HCT116 (cell line): Measurements from ENCODE around the gene S100A3. TPM values are rescaled to one million over a fixed set of nuclear protein-coding genes. Genes with fewer than 3 reads are reported as not detected.

Experiments used
- ATAC-seq: fragments of 200-7000 bp; cut with Tn5 transposase; 2 replicates; pipeline ENCODE4 v1.9.1; 2020; ENCODE audit warnings: mild to moderate bottlenecking, moderate library complexity
- BruUV-seq: library from RNA; stranded (reverse); fragments of 400-500 nt; replicated peaks from 2 replicates; lab custom pipeline; 2021; lab: Mats Ljungman, UMichigan
- CTCF ChIA-PET: fragments of 300-600 bp; sonication (Branson Sonifier 250); formaldehyde crosslinking; loops from one replicate; lab custom pipeline; 2021; ENCODE audit warnings: antibody characterized with exemption; lab: Charles Lee
- POLR2A ChIA-PET: fragments of 300-600, 350-600 bp; sonication (Branson Sonifier 250); formaldehyde crosslinking; loops from one replicate; lab custom pipeline; 2021; ENCODE audit warnings: antibody characterized with exemption; lab: Charles Lee
- RAD21 ChIA-PET, 2 experiments: fragments of 300-600 bp; sonication (Branson Sonifier 250); formaldehyde crosslinking; loops; one replicate each; lab custom pipeline; 2023; ENCODE audit warnings: low total read pairs in 2 of 2; ENCODE audit not compliant: uncharacterized antibody in 2 of 2, unreplicated experiment in 2 of 2, low non-redundant PET in 1 of 2; lab: Charles Lee
- DNase-seq: peaks from one replicate; pipeline ENCODE4 v3.0.0-alpha.2; 2010; ENCODE audit warnings: low read depth, low spot score
- H2AFZ ChIP-seq: fragments of 200-600 bp; shearing (Covaris generic), sonication (generic); 2 replicates; pipeline ENCODE4 v1.6.1; 2017; ENCODE audit warnings: low read depth, mixed run types, mixed read lengths, antibody characterized with exemption, low read length; ENCODE audit not compliant: poor library complexity, severe bottlenecking
- H3K27ac ChIP-seq: 2 replicates; pipeline ENCODE4 v1.5.1; 2012; ENCODE audit warnings: low read depth, low read length
- H3K27me3 ChIP-seq: fragments of 200-600 bp; sonication (generic); 2 replicates; pipeline ENCODE4 v1.6.1; 2016; ENCODE audit warnings: mixed run types, low read length, mixed read lengths; ENCODE audit not compliant: insufficient read depth
- H3K36me3 ChIP-seq, 2 experiments: fragments of 200-500 bp in 1 of 2; fragments of 200-600 bp in 1 of 2; sonication (Bioruptor generic) in 1 of 2; sonication (generic) in 1 of 2; 2 replicates each; pipeline versions ENCODE4 v1.5.1 to v1.6.1; 2014 to 2016; ENCODE audit warnings: low read length in 2 of 2, inconsistent platforms in 1 of 2, mixed read lengths in 1 of 2, mixed run types in 1 of 2; ENCODE audit not compliant: insufficient read depth in 2 of 2, control insufficient read depth in 1 of 2
- H3K4me1 ChIP-seq, 2 experiments: fragments of 200-600 bp in 1 of 2; sonication (generic) in 1 of 2; 2 replicates each; pipeline versions ENCODE4 v1.5.1 to v1.6.1; 2012 to 2017; ENCODE audit warnings: low read length in 2 of 2, inconsistent platforms in 1 of 2, mild to moderate bottlenecking in 1 of 2, mixed read lengths in 1 of 2, mixed run types in 1 of 2, moderate library complexity in 1 of 2; ENCODE audit not compliant: insufficient read depth in 2 of 2, control insufficient read depth in 1 of 2
- H3K4me2 ChIP-seq: fragments of 200-600 bp; sonication (generic); 2 replicates; pipeline ENCODE4 v1.6.1; 2017; ENCODE audit warnings: mixed run types, low read length, mixed read lengths
- H3K4me3 ChIP-seq, 2 experiments: fragments of 200-600 bp in 1 of 2; sonication (generic) in 1 of 2; replicated peaks in 1 of 2; 2 replicates each; pipeline ENCODE4 v1.5.1; 2011 to 2016; ENCODE audit warnings: low read length in 2 of 2, control low read depth in 1 of 2, low read depth in 1 of 2, mild to moderate bottlenecking in 1 of 2, mixed read lengths in 1 of 2, mixed run types in 1 of 2
- H3K79me2 ChIP-seq: fragments of 200-600 bp; sonication (generic); 2 replicates; pipeline ENCODE4 v1.6.1; 2017; ENCODE audit warnings: mild to moderate bottlenecking, mixed run types, low read length, moderate library complexity, mixed read lengths; ENCODE audit not compliant: insufficient read depth
- H3K9ac ChIP-seq: fragments of 200-600 bp; sonication (generic); 2 replicates; pipeline ENCODE4 v1.6.1; 2016; ENCODE audit warnings: low read length, mixed read lengths
- H3K9me2 ChIP-seq: fragments of 200-600 bp; sonication (generic), shearing (Covaris generic); 2 replicates; pipeline ENCODE4 v1.6.1; 2017; ENCODE audit warnings: mixed run types, mild to moderate bottlenecking, moderate library complexity; ENCODE audit not compliant: insufficient read depth
- H3K9me3 ChIP-seq, 2 experiments: fragments of 200-500 bp in 1 of 2; fragments of 200-600 bp in 1 of 2; sonication (Bioruptor generic) in 1 of 2; sonication (generic) in 1 of 2; 2 replicates each; pipeline ENCODE4 v1.6.1; 2014 to 2017; ENCODE audit warnings: low read length in 2 of 2, mixed read lengths in 2 of 2, inconsistent platforms in 1 of 2, low read depth in 1 of 2, mild to moderate bottlenecking in 1 of 2, mixed run types in 1 of 2, moderate library complexity in 1 of 2; ENCODE audit not compliant: control insufficient read depth in 1 of 2, insufficient read depth in 1 of 2
- H4K20me1 ChIP-seq: fragments of 200-600 bp; sonication (generic), shearing (Covaris generic); 2 replicates; pipeline ENCODE4 v1.6.1; 2017; ENCODE audit warnings: mixed run types, mild to moderate bottlenecking, moderate library complexity; ENCODE audit not compliant: insufficient read depth
- CBX3 ChIP-seq: IDR thresholded peaks from 2 replicates; pipeline ENCODE4 v1.6.1; 2012; ENCODE audit warnings: low read depth
- EZH2 ChIP-seq: fragments of 200-600 bp; sonication (generic); IDR thresholded peaks from 2 replicates; pipeline ENCODE4 v1.6.1; 2017; ENCODE audit warnings: antibody characterized with exemption, mixed run types
- EZH2phosphoT487 ChIP-seq: fragments of 200-600 bp; IDR thresholded peaks from 2 replicates; pipeline ENCODE4 v1.6.1; 2018; ENCODE audit warnings: antibody characterized with exemption, borderline replicate concordance
- POLR2A ChIP-seq: IDR thresholded peaks from 2 replicates; pipeline ENCODE4 v1.7.0; 2011; ENCODE audit warnings: borderline replicate concordance; ENCODE audit not compliant: insufficient read depth, insufficient read length; ENCODE audit errors: extremely low read depth
- POLR2AphosphoS5 ChIP-seq: IDR thresholded peaks from 2 replicates; pipeline ENCODE4 v1.6.1; 2011; ENCODE audit warnings: mild to moderate bottlenecking, low read depth, low read length, moderate library complexity
- SIN3A ChIP-seq: IDR thresholded peaks from 2 replicates; pipeline ENCODE4 v1.6.1; 2012; ENCODE audit warnings: low read depth
- SP1 ChIP-seq: IDR thresholded peaks from 2 replicates; pipeline ENCODE4 v1.6.1; 2012; ENCODE audit warnings: low read depth
- SRF ChIP-seq: IDR thresholded peaks from 2 replicates; pipeline ENCODE4 v1.6.1; 2012; ENCODE audit warnings: low read depth
- TCF7L2 ChIP-seq: IDR thresholded peaks from 2 replicates; pipeline ENCODE4 v1.7.0; 2011; ENCODE audit warnings: borderline replicate concordance, inconsistent platforms; ENCODE audit not compliant: insufficient read depth, insufficient read length; ENCODE audit errors: extremely low read depth
- ZNF274 ChIP-seq: fragments of 200-500 bp; sonication (Bioruptor generic); IDR thresholded peaks from 2 replicates; pipeline ENCODE4 v1.6.1; 2014; ENCODE audit warnings: mild to moderate bottlenecking, low read depth, low read length, inconsistent platforms
- intact Hi-C: fragments of 100-400 bp; cut with micrococcal nuclease; formaldehyde crosslinking; loops from 2 replicates; pipeline ENCODE4 v1.10.0; 2022
- total RNA-seq: library from RNA; stranded (reverse); gene quantifications from one replicate; pipeline ENCODE4 v1.2.1, GENCODE V29; 2021; ENCODE audit not compliant: unreplicated experiment
- TF ChIP-seq, protein P1 (sequence below): IDR thresholded peaks from 2 replicates; pipeline ENCODE4 v1.6.1; 2011; ENCODE audit warnings: mild to moderate bottlenecking, low read length, moderate library complexity; ENCODE audit not compliant: insufficient replicate concordance; ENCODE audit errors: extremely low read depth
- TF ChIP-seq, protein P2 (sequence below): IDR thresholded peaks from 2 replicates; pipeline ENCODE4 v1.6.1; 2012; ENCODE audit warnings: low read depth
- TF ChIP-seq, protein P3 (sequence below): IDR thresholded peaks from 2 replicates; pipeline ENCODE4 v1.6.1; 2012
- TF ChIP-seq, protein P4 (sequence below), 3 experiments: fragments of 200-600 bp in 1 of 3; sonication (generic) in 1 of 3; IDR thresholded peaks in 2 of 3; conservative IDR thresholded peaks in 1 of 3; 2 replicates each; pipeline ENCODE4 v1.5.1; 2012 to 2017; ENCODE audit warnings: low read depth in 2 of 3, low read length in 2 of 3, antibody characterized with exemption in 1 of 3, borderline replicate concordance in 1 of 3, control low read depth in 1 of 3, mild to moderate bottlenecking in 1 of 3, mixed read lengths in 1 of 3, mixed run types in 1 of 3, moderate library complexity in 1 of 3; ENCODE audit not compliant: insufficient read depth in 1 of 3

The S100A3 gene
- total RNA-seq, 1 experiment from 2014 or later = 4.2 TPM

DNA sequence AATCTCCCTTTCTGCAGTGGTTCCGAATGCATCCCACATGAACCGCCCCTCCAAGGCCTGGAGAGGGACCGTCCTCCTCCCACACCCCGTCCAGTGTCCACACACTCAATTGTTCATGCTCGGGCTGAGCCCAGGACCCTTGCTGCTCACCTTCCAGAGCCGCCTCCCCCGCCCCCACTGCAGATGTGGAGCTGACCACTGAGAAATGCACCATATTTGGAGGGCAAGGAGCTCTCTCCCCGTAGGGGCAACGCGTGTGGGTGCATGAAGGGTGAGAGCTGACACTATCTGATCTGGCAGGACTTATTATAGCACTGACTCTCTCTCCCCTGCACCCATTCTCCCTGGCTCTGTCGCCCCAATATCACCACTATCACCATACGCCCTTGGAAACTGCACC lies 4.0 kb upstream of the S100A3 start:
- no peak overlapping the region for H3K27ac ChIP-seq
- DNase-seq = no peak
- BruUV-seq = no TSS peak

More for the DNA sequence above, 4.0 kb upstream of the S100A3 start:
- Histone ChIP-seq H3K4me3 (no peak overlapping the region), H3K9me2 (no peaks in the 10 kb centered on the region), H3K4me2 (peak overlapping the region; percentile 42), H2AFZ (no peak overlapping the region)
- intact Hi-C loops = no loop called here
- RAD21 ChIA-PET = no interaction called here
- POLR2A ChIA-PET = interaction anchor here (0.8 to 8.1 kb wide), 5 partner anchors 8 to 18 kb away, joined by 3 to 78 read pairs (median 6); partner anchors contain the start of genes S100A2 and S100A6
- no peak for TF ChIP-seq SRF
- TF ChIP-seq TCF7L2 = no peak
- TF ChIP-seq SIN3A = no peak
- TF ChIP-seq, protein P1, sequence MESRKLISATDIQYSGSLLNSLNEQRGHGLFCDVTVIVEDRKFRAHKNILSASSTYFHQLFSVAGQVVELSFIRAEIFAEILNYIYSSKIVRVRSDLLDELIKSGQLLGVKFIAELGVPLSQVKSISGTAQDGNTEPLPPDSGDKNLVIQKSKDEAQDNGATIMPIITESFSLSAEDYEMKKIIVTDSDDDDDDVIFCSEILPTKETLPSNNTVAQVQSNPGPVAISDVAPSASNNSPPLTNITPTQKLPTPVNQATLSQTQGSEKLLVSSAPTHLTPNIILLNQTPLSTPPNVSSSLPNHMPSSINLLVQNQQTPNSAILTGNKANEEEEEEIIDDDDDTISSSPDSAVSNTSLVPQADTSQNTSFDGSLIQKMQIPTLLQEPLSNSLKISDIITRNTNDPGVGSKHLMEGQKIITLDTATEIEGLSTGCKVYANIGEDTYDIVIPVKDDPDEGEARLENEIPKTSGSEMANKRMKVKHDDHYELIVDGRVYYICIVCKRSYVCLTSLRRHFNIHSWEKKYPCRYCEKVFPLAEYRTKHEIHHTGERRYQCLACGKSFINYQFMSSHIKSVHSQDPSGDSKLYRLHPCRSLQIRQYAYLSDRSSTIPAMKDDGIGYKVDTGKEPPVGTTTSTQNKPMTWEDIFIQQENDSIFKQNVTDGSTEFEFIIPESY = no peak
- no peak for TF ChIP-seq POLR2AphosphoS5
- TF ChIP-seq, protein P2, sequence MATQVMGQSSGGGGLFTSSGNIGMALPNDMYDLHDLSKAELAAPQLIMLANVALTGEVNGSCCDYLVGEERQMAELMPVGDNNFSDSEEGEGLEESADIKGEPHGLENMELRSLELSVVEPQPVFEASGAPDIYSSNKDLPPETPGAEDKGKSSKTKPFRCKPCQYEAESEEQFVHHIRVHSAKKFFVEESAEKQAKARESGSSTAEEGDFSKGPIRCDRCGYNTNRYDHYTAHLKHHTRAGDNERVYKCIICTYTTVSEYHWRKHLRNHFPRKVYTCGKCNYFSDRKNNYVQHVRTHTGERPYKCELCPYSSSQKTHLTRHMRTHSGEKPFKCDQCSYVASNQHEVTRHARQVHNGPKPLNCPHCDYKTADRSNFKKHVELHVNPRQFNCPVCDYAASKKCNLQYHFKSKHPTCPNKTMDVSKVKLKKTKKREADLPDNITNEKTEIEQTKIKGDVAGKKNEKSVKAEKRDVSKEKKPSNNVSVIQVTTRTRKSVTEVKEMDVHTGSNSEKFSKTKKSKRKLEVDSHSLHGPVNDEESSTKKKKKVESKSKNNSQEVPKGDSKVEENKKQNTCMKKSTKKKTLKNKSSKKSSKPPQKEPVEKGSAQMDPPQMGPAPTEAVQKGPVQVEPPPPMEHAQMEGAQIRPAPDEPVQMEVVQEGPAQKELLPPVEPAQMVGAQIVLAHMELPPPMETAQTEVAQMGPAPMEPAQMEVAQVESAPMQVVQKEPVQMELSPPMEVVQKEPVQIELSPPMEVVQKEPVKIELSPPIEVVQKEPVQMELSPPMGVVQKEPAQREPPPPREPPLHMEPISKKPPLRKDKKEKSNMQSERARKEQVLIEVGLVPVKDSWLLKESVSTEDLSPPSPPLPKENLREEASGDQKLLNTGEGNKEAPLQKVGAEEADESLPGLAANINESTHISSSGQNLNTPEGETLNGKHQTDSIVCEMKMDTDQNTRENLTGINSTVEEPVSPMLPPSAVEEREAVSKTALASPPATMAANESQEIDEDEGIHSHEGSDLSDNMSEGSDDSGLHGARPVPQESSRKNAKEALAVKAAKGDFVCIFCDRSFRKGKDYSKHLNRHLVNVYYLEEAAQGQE = no peak
- no peak for TF ChIP-seq POLR2A
- TF ChIP-seq ZNF274 = no peak
- TF ChIP-seq, protein P3, sequence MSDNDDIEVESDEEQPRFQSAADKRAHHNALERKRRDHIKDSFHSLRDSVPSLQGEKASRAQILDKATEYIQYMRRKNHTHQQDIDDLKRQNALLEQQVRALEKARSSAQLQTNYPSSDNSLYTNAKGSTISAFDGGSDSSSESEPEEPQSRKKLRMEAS = no peak
- no peak for TF ChIP-seq SP1
- no peak for TF ChIP-seq EZH2phosphoT487
- TF ChIP-seq CBX3 = no peak
- no peak for TF ChIP-seq EZH2
- TF ChIP-seq, protein P4, sequence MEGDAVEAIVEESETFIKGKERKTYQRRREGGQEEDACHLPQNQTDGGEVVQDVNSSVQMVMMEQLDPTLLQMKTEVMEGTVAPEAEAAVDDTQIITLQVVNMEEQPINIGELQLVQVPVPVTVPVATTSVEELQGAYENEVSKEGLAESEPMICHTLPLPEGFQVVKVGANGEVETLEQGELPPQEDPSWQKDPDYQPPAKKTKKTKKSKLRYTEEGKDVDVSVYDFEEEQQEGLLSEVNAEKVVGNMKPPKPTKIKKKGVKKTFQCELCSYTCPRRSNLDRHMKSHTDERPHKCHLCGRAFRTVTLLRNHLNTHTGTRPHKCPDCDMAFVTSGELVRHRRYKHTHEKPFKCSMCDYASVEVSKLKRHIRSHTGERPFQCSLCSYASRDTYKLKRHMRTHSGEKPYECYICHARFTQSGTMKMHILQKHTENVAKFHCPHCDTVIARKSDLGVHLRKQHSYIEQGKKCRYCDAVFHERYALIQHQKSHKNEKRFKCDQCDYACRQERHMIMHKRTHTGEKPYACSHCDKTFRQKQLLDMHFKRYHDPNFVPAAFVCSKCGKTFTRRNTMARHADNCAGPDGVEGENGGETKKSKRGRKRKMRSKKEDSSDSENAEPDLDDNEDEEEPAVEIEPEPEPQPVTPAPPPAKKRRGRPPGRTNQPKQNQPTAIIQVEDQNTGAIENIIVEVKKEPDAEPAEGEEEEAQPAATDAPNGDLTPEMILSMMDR (IDR thresholded peaks at IDR 0.05 in 2 of 3, conservative IDR thresholded peaks at IDR 0.05 in 1 of 3; ENCODE audit: borderline replicate concordance in 1 of 3, insufficient read depth in 1 of 3, low read depth in 2 of 3, low read length in 2 of 3) = no peak
- TF ChIP-seq, all 23 proteins: peak for 0
- peaks cover 37 to 66% of the 10 kb centered on the region in 2 experiments for H3K4me1 ChIP-seq
- no peaks in the 10 kb centered on the region for H3K36me3 ChIP-seq
- H4K20me1 ChIP-seq = no peaks in the 10 kb centered on the region
- no peak for ATAC-seq
- no peaks in the 10 kb centered on the region for H3K27me3 ChIP-seq
- no peaks in the 10 kb centered on the region for H3K79me2 ChIP-seq
- CTCF ChIA-PET = interaction anchor here (1.0 to 2.6 kb wide), 8 partner anchors 8 to 20 kb away, joined by 3 to 11 read pairs (median 3); no protein-coding TSS in a partner anchor
- no peaks in the 10 kb centered on the region for H3K9me3 ChIP-seq
- H3K9ac ChIP-seq = no peak overlapping the region
